Measurements from ENCODE around the gene HSD3B1.
"Not testable (repeated sequence)": the region's sequence is repeated elsewhere in the genome, so short reads cannot be mapped to it uniquely, and the experiment has no call there.

- TF ChIP-seq EZH2 (IDR thresholded peaks at IDR 0.05; ENCODE audit: low read length, unreplicated experiment); EZH2phosphoT487 (IDR thresholded peaks at IDR 0.05; ENCODE audit: borderline replicate concordance, low read length): not testable (repeated sequence)
These were observed 46.5 kb downstream of the HSD3B1 start for GRCh38 chr1:119553302-119554071.

All from PC-3 (cell line).